B cell (primary cell): ENCODE data around the gene CBX4. TPM values are rescaled to one million over a fixed set of nuclear protein-coding genes. Genes with fewer than 3 reads are reported as not detected.
A peak's percentile ranks its signal among the peaks of the same experiment; 100 is the strongest.

ENCODE experiments used
- ATAC-seq: fragments of 200-7000 bp; cut with Tn5 transposase; one replicate; pipeline ENCODE4 v1.10.0; 2021; ENCODE audit warnings: low read depth, mild to moderate bottlenecking, moderate number of reproducible peaks, moderate library complexity
- CTCF ChIA-PET: fragments of 350-600 bp; sonication (Branson Sonifier 250); formaldehyde crosslinking; loops from one replicate; lab custom pipeline; 2021; ENCODE audit warnings: antibody characterized with exemption, inconsistent platforms; lab: Charles Lee
- POLR2A ChIA-PET: fragments of 350-600 bp; sonication (Branson Sonifier 250); formaldehyde crosslinking; loops from one replicate; lab custom pipeline; 2021; ENCODE audit warnings: antibody characterized with exemption; lab: Charles Lee
- DNase-seq: peaks from one replicate; pipeline ENCODE4 v3.0.0; 2013
- H2AFZ ChIP-seq: 2 replicates; pipeline ENCODE4 v1.6.1; 2012; ENCODE audit warnings: mild to moderate bottlenecking, low read depth, low read length; ENCODE audit not compliant: insufficient read depth, poor library complexity, severe bottlenecking
- H3K27ac ChIP-seq, 2 donors: 1 replicate in 1 of 2; 2 replicates in 1 of 2; pipeline ENCODE4 v1.5.1; 2012 to 2013; ENCODE audit warnings: low read length in 2 of 2, mild to moderate bottlenecking in 2 of 2, moderate library complexity in 1 of 2
- H3K27me3 ChIP-seq, 4 experiments: fragments of 200-600 bp in 1 of 4; sonication (generic) in 1 of 4; replicated peaks in 1 of 4; 1 replicate in 2 of 4; 2 replicates in 2 of 4; pipeline versions ENCODE4 v1.6.1 to v1.7.0; 2013 to 2016; ENCODE audit warnings: low read length in 3 of 4, mild to moderate bottlenecking in 2 of 4, mixed read lengths in 1 of 4, moderate library complexity in 1 of 4; ENCODE audit not compliant: insufficient read depth in 4 of 4, control insufficient read depth in 3 of 4; ENCODE audit errors: control extremely low read depth in 1 of 4
- H3K36me3 ChIP-seq, 2 experiments: replicated peaks in 1 of 2; 1 replicate in 1 of 2; 2 replicates in 1 of 2; pipeline versions ENCODE4 v1.6.1 to v1.7.1; 2013; ENCODE audit warnings: low read length in 1 of 2; ENCODE audit not compliant: insufficient read depth in 2 of 2, control insufficient read depth in 1 of 2; ENCODE audit errors: control extremely low read depth in 1 of 2, extremely low read depth in 1 of 2
- H3K4me1 ChIP-seq, 2 donors: fragments of 200-600 bp in 1 of 2; sonication (generic) in 1 of 2; 1 replicate in 1 of 2; 2 replicates in 1 of 2; pipeline versions ENCODE4 v1.5.1 to v1.6.1; 2013 to 2017; ENCODE audit warnings: low read length in 2 of 2; ENCODE audit not compliant: control insufficient read depth in 2 of 2, insufficient read depth in 2 of 2
- H3K4me2 ChIP-seq: replicated peaks from 2 replicates; pipeline ENCODE3; 2012; ENCODE audit warnings: mild to moderate bottlenecking, low read depth, low read length; ENCODE audit not compliant: poor library complexity, severe bottlenecking
- H3K4me3 ChIP-seq, 5 experiments: fragments of 200-600 bp in 1 of 5; sonication (generic) in 1 of 5; 1 replicate in 3 of 5; 2 replicates in 2 of 5; pipeline versions ENCODE4 v1.5.1 to v1.7.0; 2011 to 2016; ENCODE audit warnings: low read length in 4 of 5, mild to moderate bottlenecking in 4 of 5, low read depth in 2 of 5, control low read depth in 1 of 5, moderate library complexity in 1 of 5; ENCODE audit not compliant: insufficient read depth in 1 of 5; ENCODE audit errors: control extremely low read depth in 1 of 5, extremely low read depth in 1 of 5
- H3K79me2 ChIP-seq: fragments of 200-600 bp; sonication (generic); one replicate; pipeline ENCODE4 v1.6.0; 2016; ENCODE audit warnings: low read length; ENCODE audit not compliant: control insufficient read depth, insufficient read depth
- H3K9ac ChIP-seq: fragments of 200-600 bp; sonication (generic); 2 replicates; pipeline ENCODE4 v1.6.1; 2017; ENCODE audit warnings: mild to moderate bottlenecking, low read length, moderate library complexity
- H3K9me3 ChIP-seq, 3 donors: one replicate each; pipeline versions ENCODE4 v1.6.1 to v1.7.1; 2013; ENCODE audit warnings: low read length in 2 of 3; ENCODE audit not compliant: control insufficient read depth in 2 of 3, insufficient read depth in 1 of 3; ENCODE audit errors: control extremely low read depth in 1 of 3
- H4K20me1 ChIP-seq: 2 replicates; pipeline ENCODE4 v1.6.0; 2012; ENCODE audit warnings: mild to moderate bottlenecking, low read length; ENCODE audit not compliant: insufficient read depth, control insufficient read depth, poor library complexity, severe bottlenecking
- H3K27ac Mint-ChIP-seq: one replicate; pipeline ENCODE4 v1.8.0; 2021; ENCODE audit warnings: mixed read lengths
- H3K27me3 Mint-ChIP-seq: one replicate; pipeline ENCODE4 v1.8.0; 2021; ENCODE audit warnings: mixed read lengths
- H3K4me1 Mint-ChIP-seq: one replicate; pipeline ENCODE4 v1.8.0; 2021; ENCODE audit warnings: mixed read lengths
- H3K4me3 Mint-ChIP-seq: one replicate; pipeline ENCODE4 v1.8.0; 2021; ENCODE audit warnings: mixed read lengths
- H3K9me3 Mint-ChIP-seq: one replicate; pipeline ENCODE4 v1.8.0; 2022; ENCODE audit warnings: mixed read lengths; ENCODE audit not compliant: insufficient read depth
- EZH2 ChIP-seq: IDR thresholded peaks from 2 replicates; pipeline ENCODE4 v1.6.1; 2012; ENCODE audit warnings: borderline replicate concordance, low read depth, mild to moderate bottlenecking, moderate library complexity, low read length; ENCODE audit not compliant: insufficient read depth, poor library complexity, severe bottlenecking
- WGBS: methylation state at CpG from one replicate; pipeline ENCODE4 v1.1.5; 2013; ENCODE audit warnings: missing lambda C conversion rate; ENCODE audit not compliant: insufficient coverage; 5-methylcytosine and 5-hydroxymethylcytosine counted together
- intact Hi-C: fragments of 100-400 bp; cut with micrococcal nuclease; formaldehyde crosslinking; loops from one replicate; pipeline ENCODE4 v1.10.0; 2022
- polyA plus RNA-seq: library from polyadenylated mRNA; depleted of rRNA; stranded (reverse); fragments of >200 nt; gene quantifications from 2 replicates; pipeline ENCODE4 v1.2.3, GENCODE V29; 2012
- total RNA-seq, 2 donors: library from RNA; stranded (reverse); fragments of 120-200 nt in 1 of 2; gene quantifications; 1 replicate in 1 of 2; 2 replicates in 1 of 2; pipeline versions ENCODE4 v1.2.3 to v1.2.4, GENCODE V29; 2013 to 2022
- TF ChIP-seq, protein P1 (sequence below): fragments of 200-600 bp; IDR thresholded peaks from one replicate; pipeline ENCODE4 v1.8.0; 2022; ENCODE audit warnings: antibody characterized with exemption, mild to moderate bottlenecking

Gene CBX4
- total and polyA plus RNA-seq, 2 donors (not counting 1 experiment from before 2014, with no cell fraction given), result 81.9 to 115 TPM

DNA sequence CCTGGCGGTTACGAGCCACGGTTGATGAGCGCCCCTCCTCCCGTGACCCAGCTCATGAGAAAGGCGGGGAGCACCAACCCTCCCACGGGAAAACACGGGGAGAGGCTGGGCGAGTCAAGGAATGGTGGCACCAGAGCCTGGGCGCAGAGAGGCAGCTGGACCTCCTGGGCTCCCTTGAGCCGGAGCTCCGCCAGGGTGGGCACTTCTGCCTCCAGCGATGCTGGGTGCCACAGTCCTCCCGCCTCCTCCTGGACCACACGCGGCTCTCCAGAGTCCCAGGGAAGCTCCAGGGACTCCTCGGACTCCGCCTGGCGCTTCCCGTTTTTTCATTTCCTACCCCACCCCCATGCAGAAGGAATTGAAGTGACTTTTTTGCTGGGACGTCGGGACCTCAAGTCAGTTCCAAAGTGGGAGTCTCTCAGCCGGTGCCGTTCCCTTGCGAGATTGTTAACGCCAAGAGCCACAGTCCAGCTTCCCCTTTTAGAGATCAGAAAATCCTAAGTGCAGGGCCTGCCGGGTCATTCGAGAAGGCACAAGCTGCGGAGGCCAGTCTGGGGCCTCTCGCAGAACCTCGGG lies 35.7 kb downstream of the CBX4 start:
- DNase-seq (peak; percentile 47), ATAC-seq (no peak)
- 6% methylated on average over 28 of the region's 31 CpGs for WGBS
- ChIA-PET CTCF (interaction anchor here (0.5 to 3.2 kb wide), 5 partner anchors 9 to 195 kb away, joined by 3 to 13 read pairs (median 4); partner anchors contain the start of gene CBX4), POLR2A (interaction anchor here (1.2 kb wide), 2 partner anchors 8 to 35 kb away, joined by 4 to 5 read pairs; partner anchors contain the start of gene CBX4)
- Histone ChIP-seq H3K36me3 (no peaks in the 10 kb centered on the region), H4K20me1 (peaks cover 53% of the 10 kb centered on the region), H3K4me3 (peak overlapping the region in 1 of 5 experiments; percentile 31), H3K4me2 (peak overlapping the region; percentile 80), H3K9ac (peak overlapping the region; percentile 23), H3K27ac (no peak overlapping the region), H2AFZ (peak overlapping the region; percentile 36), H3K4me1 (peaks cover 56 to 92% of the 10 kb centered on the region in 2 donors), H3K79me2 (no peaks in the 10 kb centered on the region), H3K9me3 (peaks cover 0 to 99% (median 33%) of the 10 kb centered on the region in 3 donors), H3K27me3 (peaks cover 0 to 98% (median 84%) of the 10 kb centered on the region in 4 experiments)
- H3K27me3 Mint-ChIP-seq, result peaks cover 63% of the 10 kb centered on the region
- no peak for TF ChIP-seq EZH2
- TF ChIP-seq, protein P1, sequence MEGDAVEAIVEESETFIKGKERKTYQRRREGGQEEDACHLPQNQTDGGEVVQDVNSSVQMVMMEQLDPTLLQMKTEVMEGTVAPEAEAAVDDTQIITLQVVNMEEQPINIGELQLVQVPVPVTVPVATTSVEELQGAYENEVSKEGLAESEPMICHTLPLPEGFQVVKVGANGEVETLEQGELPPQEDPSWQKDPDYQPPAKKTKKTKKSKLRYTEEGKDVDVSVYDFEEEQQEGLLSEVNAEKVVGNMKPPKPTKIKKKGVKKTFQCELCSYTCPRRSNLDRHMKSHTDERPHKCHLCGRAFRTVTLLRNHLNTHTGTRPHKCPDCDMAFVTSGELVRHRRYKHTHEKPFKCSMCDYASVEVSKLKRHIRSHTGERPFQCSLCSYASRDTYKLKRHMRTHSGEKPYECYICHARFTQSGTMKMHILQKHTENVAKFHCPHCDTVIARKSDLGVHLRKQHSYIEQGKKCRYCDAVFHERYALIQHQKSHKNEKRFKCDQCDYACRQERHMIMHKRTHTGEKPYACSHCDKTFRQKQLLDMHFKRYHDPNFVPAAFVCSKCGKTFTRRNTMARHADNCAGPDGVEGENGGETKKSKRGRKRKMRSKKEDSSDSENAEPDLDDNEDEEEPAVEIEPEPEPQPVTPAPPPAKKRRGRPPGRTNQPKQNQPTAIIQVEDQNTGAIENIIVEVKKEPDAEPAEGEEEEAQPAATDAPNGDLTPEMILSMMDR, result no peak
- intact Hi-C loops, result no loop called here
- peaks cover 3% of the 10 kb centered on the region for H3K9me3 Mint-ChIP-seq
- H3K4me1 Mint-ChIP-seq, result peaks cover 36% of the 10 kb centered on the region
- peak overlapping the region; percentile 19 for H3K4me3 Mint-ChIP-seq
- peak overlapping the region; percentile 74 for H3K27ac Mint-ChIP-seq

DNA sequence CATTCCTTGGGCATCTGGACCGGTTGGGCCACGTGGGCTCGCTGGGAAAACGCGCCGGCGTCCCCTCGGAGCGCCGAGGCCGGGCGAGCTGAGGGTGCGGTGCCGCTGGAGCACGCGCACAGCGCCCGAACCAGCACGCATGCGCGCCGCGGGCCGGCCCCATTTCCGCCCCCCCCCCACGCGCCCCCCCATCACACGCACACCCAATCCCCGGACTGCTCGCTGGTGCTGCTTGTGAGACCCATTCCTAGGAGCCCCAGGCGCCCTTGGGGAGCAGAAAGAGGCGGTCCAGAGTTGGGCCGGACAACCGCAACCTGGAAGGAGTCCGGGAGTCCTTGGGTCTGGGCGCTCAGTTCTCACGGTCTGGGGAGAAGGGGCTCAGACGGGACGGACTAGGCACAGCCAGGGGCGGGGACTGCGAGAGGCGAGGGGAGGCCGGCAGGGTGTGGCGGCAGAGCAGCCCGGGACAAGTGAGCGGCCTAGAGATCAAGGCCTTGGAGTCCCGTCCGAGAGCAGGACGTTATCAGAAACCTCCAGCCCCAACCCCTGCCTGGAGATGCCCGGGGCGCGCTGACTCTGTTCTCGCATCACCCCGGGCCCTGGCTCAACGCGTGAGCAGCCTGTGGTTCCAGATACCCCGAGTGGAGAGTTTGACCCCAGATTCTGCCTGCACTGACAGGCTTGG lies 36.4 kb downstream of the CBX4 start:
- peak; percentile 27 for DNase-seq
- H3K9me3 ChIP-seq, result peaks cover 0 to 99% (median 33%) of the 10 kb centered on the region in 3 donors
- ChIA-PET POLR2A (interaction anchor here (1.2 kb wide), 1 partner anchor 36 kb away, joined by 4 read pairs; the partner anchor contains the start of gene CBX4), CTCF (interaction anchor here (1.9 to 3.2 kb wide), 2 partner anchors 37 to 61 kb away, joined by 4 to 13 read pairs; partner anchors contain the start of gene CBX4)
- TF ChIP-seq, protein P1, result no peak
- TF ChIP-seq EZH2, result no peak
- peaks cover 54% of the 10 kb centered on the region for H4K20me1 ChIP-seq
- ATAC-seq, result no peak
- intact Hi-C loops, result no loop called here
- H3K4me3 Mint-ChIP-seq, result no peak overlapping the region
- H3K4me3 ChIP-seq, result no peak overlapping the region
- H3K27ac Mint-ChIP-seq, result peak overlapping the region; percentile 79
- peak overlapping the region; percentile 23 for H3K9ac ChIP-seq
- 12% methylated on average over 43 of the region's 57 CpGs for WGBS
- H3K36me3 ChIP-seq, result no peaks in the 10 kb centered on the region
- no peak overlapping the region for H2AFZ ChIP-seq
- peak overlapping the region; percentile 80 for H3K4me2 ChIP-seq
- H3K4me1 ChIP-seq, result peaks cover 63 to 93% of the 10 kb centered on the region in 2 donors
- H3K9me3 Mint-ChIP-seq, result peaks cover 3% of the 10 kb centered on the region
- peaks cover 0 to 98% (median 83%) of the 10 kb centered on the region in 4 experiments for H3K27me3 ChIP-seq
- H3K4me1 Mint-ChIP-seq, result peaks cover 39% of the 10 kb centered on the region
- peaks cover 61% of the 10 kb centered on the region for H3K27me3 Mint-ChIP-seq
- no peaks in the 10 kb centered on the region for H3K79me2 ChIP-seq
- no peak overlapping the region for H3K27ac ChIP-seq
